ENCODE measurements around the gene TBC1D17. TPM values are rescaled to one million over a fixed set of nuclear protein-coding genes. Genes with fewer than 3 reads are reported as not detected.

The TBC1D17 gene
- polyA plus RNA-seq, 3 donors: 3.1 to 48.2 (median 4.5) TPM

- DNase-seq: no peak
- Histone ChIP-seq H3K36me3 (replicated peaks in 1 of 2; ENCODE audit: control insufficient read depth in 1 of 2, insufficient read depth in 2 of 2, low read length in 2 of 2) (no peaks in the 10 kb centered on the region), H4K20me1 (ENCODE audit: insufficient read depth, low read length) (peaks cover 15% of the 10 kb centered on the region), H3K27ac (ENCODE audit: low read depth in 1 of 2, low read length in 2 of 2) (no peak overlapping the region), H2AFZ (ENCODE audit: insufficient read depth, low read depth, low read length, poor library complexity, severe bottlenecking) (no peak overlapping the region), H3K4me2 (replicated peaks; ENCODE audit: extremely low read depth, low read length, poor library complexity, severe bottlenecking) (no peak overlapping the region), H3K4me3 (replicated peaks in 1 of 3; ENCODE audit: low read depth in 2 of 3, low read length in 3 of 3) (no peak overlapping the region), H3K9me3 (replicated peaks in 1 of 2; ENCODE audit: control insufficient read depth in 1 of 2, insufficient read depth in 1 of 2, low read length in 2 of 2) (no peaks in the 10 kb centered on the region), H3K9ac (ENCODE audit: insufficient read depth, low read length, poor library complexity, severe bottlenecking) (no peak overlapping the region), H3K27me3 (ENCODE audit: control insufficient read depth in 2 of 2, insufficient read depth in 2 of 2, low read length in 2 of 2) (peaks cover 0 to 9% of the 10 kb centered on the region in 2 donors), H3K79me2 (ENCODE audit: insufficient read depth, low read length) (no peaks in the 10 kb centered on the region), H3K4me1 (ENCODE audit: control insufficient read depth in 1 of 2, insufficient read depth in 2 of 2, low read length in 2 of 2) (peaks cover 41 to 44% of the 10 kb centered on the region in 2 donors)
- Mint-ChIP-seq H3K27ac (peak overlapping the region in 4 of 7 donors; percentile 5 to 74 (median 32)), H3K4me1 (peaks cover 48% of the 10 kb centered on the region), H3K4me3 (peak overlapping the region in 1 of 2 donors; percentile 43), H3K27me3 (ENCODE audit: low read depth in 3 of 3) (peaks cover 22 to 48% (median 32%) of the 10 kb centered on the region in 3 donors), H3K36me3 (peaks cover 16 to 26% of the 10 kb centered on the region in 2 donors), H3K9me3 (peaks cover 0 to 7% (median 0%) of the 10 kb centered on the region in 7 donors)
- no peak for TF ChIP-seq CTCF (IDR thresholded peaks at IDR 0.05)
- WGBS (ENCODE audit: insufficient coverage): no CpG with 5 or more reads among the region's 1 CpG
- intact Hi-C loops (cut with micrococcal nuclease): no loop called here
Observed at GRCh38 chr19:49892716-49893115, 15.2 kb downstream of the TBC1D17 start.

- Mint-ChIP-seq H3K9me3 (peaks cover 0 to 7% (median 0%) of the 10 kb centered on the region in 7 donors), H3K36me3 (peaks cover 5 to 19% of the 10 kb centered on the region in 2 donors), H3K27ac (peak overlapping the region in 2 of 7 donors; percentile 43 to 68), H3K27me3 (ENCODE audit: low read depth in 3 of 3) (peaks cover 22 to 45% (median 30%) of the 10 kb centered on the region in 3 donors), H3K4me3 (no peak overlapping the region), H3K4me1 (peaks cover 56% of the 10 kb centered on the region)
- Histone ChIP-seq H3K4me2 (replicated peaks; ENCODE audit: extremely low read depth, low read length, poor library complexity, severe bottlenecking) (no peak overlapping the region), H4K20me1 (ENCODE audit: insufficient read depth, low read length) (peaks cover 8% of the 10 kb centered on the region), H3K4me3 (replicated peaks in 1 of 3; ENCODE audit: low read depth in 2 of 3, low read length in 3 of 3) (no peak overlapping the region), H3K4me1 (ENCODE audit: control insufficient read depth in 1 of 2, insufficient read depth in 2 of 2, low read length in 2 of 2) (peaks cover 54 to 55% of the 10 kb centered on the region in 2 donors), H3K36me3 (replicated peaks in 1 of 2; ENCODE audit: control insufficient read depth in 1 of 2, insufficient read depth in 2 of 2, low read length in 2 of 2) (no peaks in the 10 kb centered on the region), H3K9ac (ENCODE audit: insufficient read depth, low read length, poor library complexity, severe bottlenecking) (no peak overlapping the region), H2AFZ (ENCODE audit: insufficient read depth, low read depth, low read length, poor library complexity, severe bottlenecking) (no peak overlapping the region), H3K9me3 (replicated peaks in 1 of 2; ENCODE audit: control insufficient read depth in 1 of 2, insufficient read depth in 1 of 2, low read length in 2 of 2) (no peaks in the 10 kb centered on the region), H3K27me3 (ENCODE audit: control insufficient read depth in 2 of 2, insufficient read depth in 2 of 2, low read length in 2 of 2) (peaks cover 0 to 9% of the 10 kb centered on the region in 2 donors), H3K79me2 (ENCODE audit: insufficient read depth, low read length) (no peaks in the 10 kb centered on the region), H3K27ac (ENCODE audit: low read depth in 1 of 2, low read length in 2 of 2) (no peak overlapping the region)
- WGBS (ENCODE audit: insufficient coverage): 100% methylated on average over 8 of the region's 18 CpGs
- TF ChIP-seq CTCF (IDR thresholded peaks at IDR 0.05): no peak
- DNase-seq: no peak
- intact Hi-C loops (cut with micrococcal nuclease): no loop called here
Observed at GRCh38 chr19:49894011-49894664, 16.6 kb downstream of the TBC1D17 start.
